NCI-H2227 (cell line): ENCODE measurements around the gene HOXB1.
A peak's percentile ranks its signal among the peaks of the same experiment; 100 is the strongest.
"Not testable (repeated sequence)": the region's sequence is repeated elsewhere in the genome, so short reads cannot be mapped to it uniquely, and the experiment has no call there.

Source experiments
- DNase-seq: peaks from one replicate; lab custom pipeline; 2025; ENCODE audit not compliant: unreplicated experiment; lab: John Stamatoyannopoulos, UW

The HOXB1 gene

DNA sequence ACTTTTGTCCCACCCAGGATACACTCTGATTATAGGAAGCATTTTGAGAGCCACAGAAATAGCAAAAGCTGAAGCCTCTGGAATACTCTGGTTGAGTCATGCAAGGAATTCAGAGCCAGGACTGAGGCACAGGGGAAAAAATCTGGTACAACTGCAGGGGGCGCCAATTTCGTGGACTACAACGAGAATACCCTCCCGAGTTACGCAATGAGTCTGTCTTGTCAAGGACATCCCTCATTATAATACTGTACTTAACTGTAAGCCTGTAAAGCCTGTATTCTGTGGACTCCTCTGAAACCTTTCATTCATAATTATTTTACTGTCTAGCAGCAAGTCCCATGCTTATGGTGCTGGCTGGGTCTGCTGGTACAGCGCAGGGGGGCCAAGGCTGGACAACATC, 7.8 kb downstream of the HOXB1 start:
- DNase-seq: no peak

DNA sequence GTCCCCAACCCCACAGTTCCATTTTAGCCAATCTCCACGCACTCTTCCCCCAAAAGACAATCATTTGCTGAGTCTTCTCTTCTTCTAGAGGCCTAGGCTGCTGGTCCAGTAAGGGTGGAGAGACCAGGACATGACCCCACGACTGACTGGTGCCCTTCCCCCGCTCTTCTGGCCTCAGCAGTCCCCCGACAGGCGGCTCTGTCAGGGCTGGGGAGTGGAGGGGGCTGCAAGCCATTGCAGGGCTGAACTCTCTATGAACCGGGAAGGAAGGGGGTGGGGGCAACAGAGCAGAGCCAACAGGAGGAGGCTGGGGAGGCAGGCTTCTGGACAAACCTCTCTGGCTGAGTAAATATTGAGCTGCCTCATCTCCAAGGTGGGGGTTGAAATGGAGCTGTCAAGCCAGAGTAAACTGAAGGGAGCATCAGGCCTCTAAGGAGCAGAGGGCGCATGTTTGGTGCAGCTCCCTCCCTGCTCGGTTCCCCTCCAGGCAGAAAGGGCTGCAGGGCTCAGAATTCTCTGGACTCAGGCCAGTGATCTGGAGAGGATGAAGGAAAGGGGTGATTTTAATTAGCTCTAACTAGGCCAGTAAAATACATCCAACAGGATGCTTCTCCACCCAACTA, 8.7 kb downstream of the HOXB1 start:
- DNase-seq: peak; percentile 30

DNA sequence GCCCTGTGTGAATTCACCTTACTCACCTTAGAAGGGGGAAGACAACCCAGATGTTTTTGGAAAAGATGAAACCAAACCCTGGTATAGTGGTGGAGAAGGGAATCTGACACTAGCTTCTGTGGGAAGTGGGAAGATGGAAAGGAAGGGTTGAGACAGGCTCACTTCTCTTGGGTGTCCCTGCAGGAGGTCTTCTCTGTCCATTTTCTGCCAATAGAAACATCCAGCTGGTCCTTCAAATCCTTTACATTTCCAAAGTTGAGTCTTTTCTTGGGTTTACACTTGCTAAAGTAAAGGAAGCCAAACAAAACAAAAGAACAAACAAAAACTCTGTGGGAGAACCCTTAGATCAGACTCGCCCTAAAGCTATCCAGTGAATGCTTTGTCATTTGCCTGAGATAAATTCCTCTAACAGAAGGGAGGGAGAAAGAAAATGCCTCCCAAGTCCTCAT, 10.2 kb downstream of the HOXB1 start:
- no peak for DNase-seq

DNA sequence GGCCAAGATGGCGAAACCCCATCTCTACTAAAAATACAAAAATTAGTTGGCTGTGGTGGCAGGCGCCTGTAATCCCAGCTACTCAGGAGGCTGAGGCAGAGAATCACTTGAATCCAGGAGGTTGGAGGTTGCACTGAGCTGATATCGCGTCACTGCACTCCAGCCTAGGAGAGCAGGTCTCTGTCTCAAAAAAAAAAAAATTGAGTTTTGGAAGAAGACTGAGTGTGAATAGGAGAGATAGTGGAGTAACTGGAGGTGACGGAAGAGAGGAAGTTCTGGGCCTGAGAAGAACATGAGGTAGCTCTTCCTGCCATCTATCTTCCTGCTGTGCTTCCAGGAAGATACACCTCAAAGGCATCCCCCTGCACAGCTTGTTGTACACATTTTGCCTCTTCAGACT, 11.4 kb downstream of the HOXB1 start:
- DNase-seq: no peak

DNA sequence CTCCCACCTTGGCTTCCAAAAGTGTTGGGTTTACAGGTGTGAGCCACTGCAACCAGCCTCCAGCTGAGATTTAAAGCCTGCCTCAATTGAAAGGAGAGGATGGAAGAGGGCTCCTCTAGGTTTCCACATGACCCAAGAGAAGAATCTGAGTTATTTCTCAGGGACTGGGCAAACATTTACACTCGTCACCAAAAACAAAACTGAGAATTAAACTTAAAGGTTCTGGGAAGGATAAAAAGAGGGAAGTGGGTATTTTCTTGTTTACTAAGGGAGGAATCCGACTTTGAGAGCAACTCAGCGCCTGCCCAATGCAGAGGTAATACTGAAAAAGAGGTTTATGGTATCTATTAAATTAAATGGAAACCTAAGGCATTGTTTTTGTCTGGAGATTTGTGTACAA, 13.3 kb downstream of the HOXB1 start:
- DNase-seq: no peak

DNA sequence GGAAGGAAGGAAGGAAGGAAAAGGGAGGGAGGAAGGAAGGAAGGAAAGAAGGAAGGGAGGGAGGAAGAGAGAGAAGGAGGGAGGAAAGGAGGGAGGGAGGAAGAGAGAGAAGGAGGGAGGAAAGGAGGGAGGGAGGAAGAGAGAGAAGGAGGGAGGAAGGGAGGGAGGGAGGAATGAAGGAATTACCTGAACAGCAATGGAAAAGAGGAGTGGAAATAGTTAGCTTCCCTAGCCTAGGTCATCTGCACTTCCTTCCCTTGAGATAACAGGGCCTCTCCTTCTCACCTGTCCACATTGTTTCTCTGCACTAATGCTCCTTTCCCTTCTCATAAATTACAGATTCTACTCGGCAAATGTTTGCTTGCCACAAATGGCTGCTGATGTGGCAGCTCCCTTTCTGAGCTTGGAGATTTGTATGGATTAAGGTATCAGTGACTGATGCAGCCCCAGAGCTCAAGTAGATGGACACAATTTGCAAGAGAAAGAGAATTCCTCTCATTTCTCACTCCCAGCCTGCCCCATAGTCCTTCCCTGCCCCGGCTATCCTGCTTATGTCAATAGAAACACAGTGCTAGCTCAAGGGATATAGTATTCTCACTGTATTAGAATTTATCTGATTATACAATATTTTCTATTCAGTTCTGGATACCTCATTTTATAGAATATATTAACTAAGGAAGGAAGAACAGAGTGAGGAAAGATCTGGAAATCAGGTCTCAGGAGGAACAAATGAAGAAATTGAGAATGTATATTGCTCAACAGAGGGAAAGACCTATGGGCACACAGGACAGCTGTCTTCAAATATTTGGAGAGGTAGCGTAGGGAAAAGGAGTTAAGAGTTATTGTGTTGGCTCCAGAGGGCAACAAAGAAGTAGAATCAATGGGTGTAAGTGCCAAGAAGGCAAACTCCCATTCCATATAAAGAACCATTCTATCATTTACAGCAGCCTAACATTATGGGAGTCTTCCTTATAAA, 14.6 kb downstream of the HOXB1 start:
- DNase-seq: no peak

DNA sequence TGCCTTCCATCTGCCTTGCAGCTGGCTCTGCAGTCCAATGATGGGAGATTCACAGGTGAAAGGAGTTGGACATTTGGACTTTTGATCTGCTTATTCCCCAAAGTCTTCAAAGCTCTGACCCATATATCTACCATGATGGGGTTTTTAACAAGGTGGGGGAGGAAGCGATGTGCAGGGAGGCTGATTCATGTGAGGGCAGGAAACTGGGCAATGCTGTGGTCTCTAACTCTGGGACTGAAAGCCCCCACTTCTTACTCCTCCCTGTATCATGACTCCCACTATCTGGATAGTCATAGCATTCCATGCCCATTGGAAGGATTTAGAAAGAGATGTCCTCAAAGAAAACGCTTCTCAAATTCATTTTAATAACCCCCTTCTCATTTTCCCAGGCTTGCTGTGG, 16.3 kb downstream of the HOXB1 start:
- no peak for DNase-seq

DNA sequence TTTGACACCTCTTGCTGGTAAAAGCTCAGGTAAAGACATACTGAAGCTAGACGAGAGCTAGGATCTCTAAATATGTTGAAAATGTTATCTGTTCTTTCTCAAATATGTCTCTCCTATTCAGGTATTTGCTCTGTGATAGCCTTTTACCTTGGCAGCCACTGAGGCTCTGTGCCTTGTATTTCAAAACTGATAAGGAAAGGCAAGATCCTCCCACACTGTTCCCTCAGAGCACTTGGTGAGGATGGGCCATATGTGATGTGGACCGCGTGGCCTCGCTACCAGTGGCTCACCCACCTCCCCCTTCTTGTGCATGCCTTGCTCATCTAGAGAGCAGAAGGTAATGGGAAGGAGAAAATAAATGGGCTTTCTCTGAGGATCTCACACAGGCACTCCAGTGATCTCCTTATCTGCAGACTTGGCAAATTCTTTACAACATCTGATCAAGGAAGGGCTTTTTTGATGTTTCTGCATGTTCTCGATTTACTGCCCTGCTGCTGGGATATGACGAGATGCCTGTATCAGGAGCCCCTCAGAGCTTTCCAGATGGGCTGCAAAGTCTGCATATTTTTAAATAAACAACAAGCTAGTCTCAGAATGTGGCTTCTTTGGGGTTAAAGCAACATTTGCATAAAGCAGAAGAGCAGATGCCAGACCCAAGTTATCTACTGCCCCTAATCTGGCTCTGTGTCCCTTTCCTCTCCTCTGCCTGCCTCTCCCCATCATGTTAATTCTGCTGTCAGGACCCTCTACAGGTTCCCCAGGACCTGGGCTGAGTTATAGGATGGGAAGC, 16.9 kb downstream of the HOXB1 start:
- DNase-seq: no peak

DNA sequence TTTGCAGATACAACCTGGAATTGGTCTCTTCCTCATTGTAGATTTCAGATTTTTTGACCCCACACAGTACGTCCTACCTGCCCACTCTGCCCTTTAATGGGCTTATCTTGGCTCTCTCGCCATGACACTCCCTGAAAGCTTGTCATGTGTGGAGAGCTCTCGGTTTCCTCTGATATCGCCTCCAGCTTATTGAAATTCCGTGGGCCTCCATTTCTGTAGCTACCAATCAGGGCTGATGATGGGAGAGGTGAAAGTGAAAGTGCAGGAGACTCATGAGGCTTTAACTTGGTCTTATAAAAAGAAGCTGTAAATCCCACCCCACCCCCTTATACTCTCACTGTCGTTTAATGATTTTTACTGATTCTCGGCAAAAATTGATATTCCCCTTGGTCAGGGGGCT, 17.7 kb downstream of the HOXB1 start:
- no peak for DNase-seq

DNA sequence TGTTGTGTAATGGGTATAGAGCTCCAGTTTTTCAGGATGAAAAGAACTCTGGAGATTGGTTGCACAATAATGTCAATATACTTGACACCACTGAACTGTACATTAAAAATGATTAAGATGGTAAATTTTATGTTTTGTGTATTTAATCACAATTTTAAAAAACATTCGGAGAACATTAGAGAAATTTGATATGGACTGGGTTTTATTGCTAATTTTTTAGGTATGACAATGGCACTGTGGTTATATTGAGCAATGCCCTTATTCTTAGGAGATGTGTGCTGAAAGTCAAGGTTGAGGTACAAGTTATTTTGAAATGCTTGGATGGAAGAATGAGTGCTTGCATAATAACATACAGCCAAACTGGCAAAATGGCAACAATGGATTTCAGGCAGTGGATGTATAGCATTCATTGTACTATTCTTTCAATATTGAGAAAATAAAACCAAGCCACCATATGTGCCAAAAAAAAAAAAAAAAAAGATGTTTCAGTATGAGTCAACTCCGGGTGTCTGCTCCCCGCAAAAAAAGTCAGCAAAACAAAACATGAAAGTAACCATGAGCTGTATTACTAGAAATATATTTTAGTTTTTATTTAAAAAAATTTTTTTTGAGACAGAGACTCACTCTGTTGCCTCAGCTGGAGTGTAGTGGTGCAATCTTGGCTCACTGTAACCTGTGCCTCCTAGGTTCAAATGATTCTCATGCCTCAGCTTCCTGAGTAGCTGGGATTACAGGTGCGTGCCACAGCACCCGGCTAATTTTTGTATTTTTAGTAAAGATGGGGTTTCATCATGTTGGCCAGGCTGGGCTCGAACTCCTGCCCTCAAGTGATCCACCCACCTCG, 19.8 kb downstream of the HOXB1 start:
- no peak for DNase-seq

DNA sequence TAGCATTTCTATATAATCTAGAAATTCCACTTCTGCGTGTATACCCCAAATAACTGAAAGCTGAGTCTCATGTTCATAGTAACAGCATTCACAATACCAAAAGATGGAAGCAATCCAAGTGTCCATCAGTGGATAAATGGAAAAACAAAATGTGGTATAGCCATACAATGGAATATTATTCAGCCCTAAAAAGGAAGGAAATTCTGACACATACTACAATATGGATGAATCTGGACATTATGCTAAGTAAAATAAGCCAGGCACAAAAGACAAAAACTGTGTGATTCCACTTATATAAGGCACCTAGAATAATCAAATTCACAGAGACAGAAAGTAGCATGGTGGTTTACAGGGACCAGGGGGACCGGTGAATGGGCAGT, 20.4 kb downstream of the HOXB1 start:
- no peak for DNase-seq

DNA sequence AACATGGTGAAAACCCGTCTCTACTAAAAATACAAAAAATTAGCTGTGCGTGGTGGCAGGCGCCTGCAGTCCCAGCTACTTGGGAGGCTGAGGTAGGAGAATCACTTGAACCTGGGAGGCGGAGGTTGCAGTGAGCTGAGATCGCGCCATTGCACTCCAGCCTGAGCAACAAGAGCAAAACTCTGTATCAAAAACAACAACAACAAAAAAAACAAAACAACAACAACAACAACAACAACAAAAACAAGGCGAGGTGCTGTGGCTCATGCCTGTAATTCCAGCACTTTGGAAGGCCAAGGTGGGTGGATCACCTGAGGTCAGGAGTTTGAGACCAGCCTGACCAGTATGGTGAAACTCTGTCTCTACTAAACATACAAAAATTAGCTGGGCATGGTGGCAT, 21.1 kb downstream of the HOXB1 start:
- DNase-seq: not testable (repeated sequence)

DNA sequence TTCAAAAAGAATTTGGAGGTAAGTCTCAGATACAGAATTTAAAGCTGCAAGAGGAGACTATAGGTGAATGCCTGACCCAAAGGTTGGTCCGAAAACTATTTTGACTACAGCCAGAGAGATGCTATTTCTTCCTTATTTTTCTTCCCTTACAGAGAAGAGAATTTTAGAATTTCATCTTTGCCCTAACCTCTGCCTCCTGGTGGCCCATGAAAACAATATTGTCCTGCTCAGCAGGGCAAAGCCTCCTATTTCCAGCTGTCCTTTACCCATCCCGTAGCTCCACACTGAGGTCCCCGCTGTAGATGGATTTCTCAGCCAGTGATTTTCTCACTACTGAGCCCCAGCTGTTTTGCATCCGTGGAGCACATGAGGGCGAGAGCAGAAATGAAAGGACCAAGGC, 24.6 kb downstream of the HOXB1 start:
- DNase-seq: no peak

DNA sequence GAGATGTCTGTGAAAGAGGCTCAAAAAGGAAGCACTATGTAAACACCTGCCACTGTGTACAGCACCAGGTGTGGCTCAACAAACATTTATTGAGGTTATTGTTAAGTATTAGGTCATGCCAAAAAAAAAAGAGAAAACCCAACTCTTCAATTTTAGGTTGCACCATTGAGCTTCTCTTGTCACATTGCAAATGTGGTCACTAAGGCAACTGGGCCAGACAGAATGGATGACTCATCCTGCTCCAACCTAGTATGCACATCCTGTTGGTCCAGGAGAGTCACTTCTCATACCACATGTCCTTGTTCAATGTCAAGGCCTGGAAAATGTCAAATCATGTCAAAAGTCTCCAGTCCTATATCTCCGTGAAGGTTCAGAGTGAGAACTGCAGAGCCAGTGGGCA, 25.0 kb downstream of the HOXB1 start:
- DNase-seq: no peak

DNA sequence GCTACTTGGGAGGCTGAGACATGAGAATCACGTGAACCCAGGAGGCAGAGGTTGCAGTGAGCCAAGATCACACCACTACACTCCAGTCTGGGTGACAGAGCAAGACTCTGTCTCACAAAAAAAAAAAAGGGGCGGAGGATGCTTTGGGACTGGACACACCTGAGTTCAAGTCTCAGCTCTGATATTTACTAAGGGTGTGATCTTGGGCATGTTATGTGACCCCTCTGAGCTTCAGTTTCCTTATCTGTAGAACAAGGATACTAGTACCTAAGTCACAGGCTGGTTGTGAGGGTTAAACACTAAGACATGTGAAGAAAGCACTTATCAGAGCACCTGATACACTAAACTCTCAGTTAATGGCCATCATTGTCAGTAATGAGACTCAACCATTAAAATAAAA, 25.9 kb downstream of the HOXB1 start:
- no peak for DNase-seq

DNA sequence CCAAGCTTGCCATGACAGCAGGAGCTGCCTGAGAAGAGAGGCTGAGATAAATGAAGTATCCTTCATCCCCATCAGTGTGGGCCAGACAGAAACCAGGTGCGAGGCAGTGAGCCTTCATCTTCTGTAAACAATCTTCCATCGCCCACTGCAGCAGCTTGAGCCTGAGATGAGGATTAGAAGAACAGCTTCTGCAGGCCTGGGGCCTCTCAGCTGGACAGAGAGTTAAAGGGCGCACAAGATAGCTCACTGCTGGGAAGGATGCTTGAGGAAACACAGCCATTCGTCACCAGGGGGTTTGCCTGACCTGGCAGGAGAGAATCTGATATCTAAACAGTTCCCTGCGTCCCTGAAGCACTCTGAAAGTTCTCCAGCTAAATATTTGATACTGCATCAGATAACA, 27.1 kb downstream of the HOXB1 start:
- no peak for DNase-seq

DNA sequence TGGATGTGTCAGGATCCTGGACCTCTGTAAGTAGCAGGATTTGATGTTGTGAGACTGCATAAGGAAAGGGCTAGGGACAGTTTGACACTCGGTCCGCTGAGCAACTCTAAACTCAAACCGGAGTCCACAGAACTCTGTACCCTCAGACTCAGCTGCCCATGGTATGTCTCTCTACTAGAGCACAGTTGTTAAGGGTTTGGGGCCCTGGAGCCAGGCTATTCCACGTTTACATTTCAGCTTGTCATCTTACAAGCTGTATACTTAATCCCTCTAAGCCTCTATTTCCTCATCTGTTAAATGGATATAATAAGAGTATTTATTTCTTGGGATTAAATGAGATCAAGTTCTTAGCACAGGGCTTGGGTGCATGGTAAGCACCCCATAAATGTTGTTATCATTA, 27.9 kb downstream of the HOXB1 start:
- DNase-seq: no peak

DNA sequence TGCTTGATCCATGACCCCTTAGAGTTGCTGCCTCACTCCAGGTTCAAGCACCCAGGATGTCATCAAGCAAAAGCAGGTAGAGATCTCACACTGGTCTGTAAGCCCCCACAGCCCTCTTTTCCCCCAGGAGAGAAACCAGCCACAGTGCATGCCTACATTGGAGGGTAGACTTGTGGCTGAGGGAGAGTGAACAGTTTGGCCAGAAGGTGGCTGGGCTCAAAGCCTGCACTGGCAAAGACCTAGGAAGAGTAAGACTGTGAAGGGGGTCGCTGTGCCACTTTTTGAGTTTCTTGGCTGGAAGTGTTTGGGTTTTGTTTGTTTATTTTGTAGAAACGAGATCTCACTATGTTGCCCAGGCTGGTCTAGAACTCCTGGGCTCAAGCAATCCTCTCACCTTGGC, 28.5 kb downstream of the HOXB1 start:
- DNase-seq: no peak

DNA sequence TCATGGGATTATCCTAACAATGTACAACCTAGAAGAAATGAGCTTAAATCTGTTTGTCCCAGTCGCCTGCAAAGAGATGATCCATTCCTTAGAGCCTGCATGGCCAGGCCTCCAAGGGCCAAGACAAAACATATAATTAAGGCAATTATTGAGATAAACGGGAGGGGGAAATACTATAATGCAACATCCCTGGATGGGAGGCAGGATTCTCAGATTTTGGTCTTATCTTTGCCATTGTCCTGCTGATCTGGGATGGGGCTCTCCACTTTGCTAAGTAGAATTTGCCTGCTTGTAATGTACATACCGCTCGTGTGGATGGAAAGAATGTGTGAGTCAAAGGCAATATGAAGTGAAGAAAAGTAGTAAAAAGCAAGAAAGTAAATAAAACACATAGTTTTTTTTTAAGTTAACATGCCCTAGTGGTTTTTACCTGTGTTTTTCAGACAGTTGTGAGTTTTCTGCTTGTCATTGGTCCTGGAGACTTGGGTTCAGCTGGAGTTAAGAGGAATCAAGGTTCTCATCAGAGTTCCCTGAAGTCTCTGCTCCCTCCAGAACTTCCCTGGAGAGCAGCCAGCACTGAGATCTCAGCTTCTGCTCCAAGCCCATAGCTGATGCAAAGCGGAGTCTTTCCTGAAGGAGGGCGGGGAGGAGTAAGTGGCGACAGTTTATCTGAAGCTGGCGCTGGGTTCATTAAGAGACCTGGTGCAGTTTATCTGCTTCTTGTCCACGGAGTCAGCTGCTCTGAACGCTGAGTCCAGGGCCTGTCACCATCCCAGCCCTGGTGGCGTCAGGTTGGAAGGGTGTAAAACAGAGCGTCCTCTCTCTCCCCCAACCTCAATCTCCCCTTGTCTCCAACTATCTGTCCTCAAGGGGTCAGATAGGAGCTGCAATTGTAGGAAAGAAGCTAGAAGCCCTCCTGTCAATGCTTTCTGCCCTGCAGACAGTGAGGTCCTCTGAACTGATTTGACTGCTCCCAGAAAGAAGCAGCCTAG, 30.1 kb downstream of the HOXB1 start:
- DNase-seq: peak; percentile 51
